ENCODE results near the gene RALBP1.
A peak's percentile ranks its signal among the peaks of the same experiment; 100 is the strongest.
"Not testable (repeated sequence)": the region's sequence is repeated elsewhere in the genome, so short reads cannot be mapped to it uniquely, and the experiment has no call there.

RALBP1 gene

GRCh38 chr18:9455718-9456511 lies 19.4 kb upstream of the RALBP1 start:
- no peak for DNase-seq

DNA sequence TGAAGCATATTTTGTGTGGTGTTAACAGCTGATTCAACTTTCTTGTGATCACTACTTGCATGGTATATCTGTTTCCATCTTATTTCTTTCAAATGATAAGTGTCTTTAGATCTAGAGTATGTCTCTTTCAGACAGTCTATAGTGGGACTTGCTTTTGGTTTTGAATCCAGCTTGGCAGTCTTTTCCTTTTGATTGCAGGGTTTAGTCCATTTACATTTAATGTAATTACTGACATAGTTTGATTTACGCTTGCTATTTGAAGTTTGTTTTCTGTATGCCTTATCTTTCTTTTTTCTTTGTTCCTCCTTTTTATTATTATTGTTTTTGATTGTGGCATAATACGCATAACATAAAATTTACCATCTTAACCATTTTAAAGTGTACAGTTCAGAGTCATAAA lies 9.2 kb upstream of the RALBP1 start:
- DNase-seq = no peak

DNA sequence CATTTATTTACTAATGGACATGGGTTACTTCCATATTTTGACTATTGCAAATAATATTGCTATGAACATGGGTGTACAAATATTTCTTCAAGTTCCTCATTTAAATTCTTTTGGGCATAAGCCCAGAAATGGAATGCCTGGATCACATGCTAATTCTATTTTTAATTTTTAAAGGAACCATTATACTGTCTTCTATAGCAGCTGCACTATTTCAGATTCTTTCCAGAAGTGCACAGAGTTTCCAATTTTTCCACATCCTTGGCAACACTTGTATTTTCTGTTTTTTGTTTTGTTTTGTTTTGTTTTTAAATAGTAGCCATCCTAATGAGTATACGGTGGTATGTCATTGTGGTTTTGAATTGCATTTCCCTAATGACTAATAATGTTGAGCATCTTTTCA lies 8.5 kb upstream of the RALBP1 start:
- DNase-seq = no peak

GRCh38 chr18:9468998-9469397 lies 6.3 kb upstream of the RALBP1 start:
- DNase-seq = no peak

DNA sequence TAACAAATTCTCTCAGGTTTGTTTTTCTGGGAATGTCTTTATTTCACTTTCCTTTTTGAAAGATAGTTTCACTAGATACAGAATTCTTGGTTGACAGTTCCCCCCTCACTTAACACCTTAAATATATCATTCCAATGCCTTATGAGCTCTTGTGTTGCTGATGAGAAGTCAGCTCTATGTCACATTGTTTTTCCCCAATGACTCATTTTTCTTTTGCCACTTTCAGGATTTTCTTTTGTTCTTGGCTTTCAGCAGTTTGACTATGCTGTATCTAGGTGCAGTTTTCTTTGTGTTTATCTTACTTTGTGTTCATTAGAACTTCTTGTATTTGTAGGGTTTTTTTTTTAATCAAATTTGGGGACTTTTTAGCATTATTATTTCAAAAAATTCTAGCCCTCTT lies 5.6 kb upstream of the RALBP1 start:
- DNase-seq = no peak

- DNase-seq = peak; percentile 71
Measured at GRCh38 chr18:9474108-9474982, 968 bp upstream of the RALBP1 start.

GRCh38 chr18:9475643-9476591 lies 604 bp downstream of the RALBP1 start:
- no peak for DNase-seq

DNA sequence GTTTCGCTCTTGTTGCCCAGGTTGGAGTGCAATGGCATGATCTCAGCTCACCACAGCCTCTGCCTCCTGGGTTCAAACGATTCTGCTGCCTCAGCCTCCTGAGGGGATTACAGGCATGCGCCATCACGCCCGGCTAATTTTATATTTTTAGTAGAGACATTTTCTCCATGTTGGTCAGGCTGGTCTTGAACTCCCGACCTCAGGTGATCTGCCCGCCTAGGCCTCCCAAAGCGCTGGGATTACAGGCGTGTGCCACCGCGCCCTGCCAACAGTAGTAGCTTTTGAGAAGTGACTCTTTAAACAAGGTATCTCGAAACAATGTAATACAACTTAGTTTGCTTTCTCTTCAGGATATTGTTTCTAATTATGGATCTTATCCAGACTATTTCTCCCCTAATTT lies 1.6 kb downstream of the RALBP1 start:
- DNase-seq = not testable (repeated sequence)

GRCh38 chr18:9477509-9477908 lies 2.2 kb downstream of the RALBP1 start:
- no peak for DNase-seq

DNA sequence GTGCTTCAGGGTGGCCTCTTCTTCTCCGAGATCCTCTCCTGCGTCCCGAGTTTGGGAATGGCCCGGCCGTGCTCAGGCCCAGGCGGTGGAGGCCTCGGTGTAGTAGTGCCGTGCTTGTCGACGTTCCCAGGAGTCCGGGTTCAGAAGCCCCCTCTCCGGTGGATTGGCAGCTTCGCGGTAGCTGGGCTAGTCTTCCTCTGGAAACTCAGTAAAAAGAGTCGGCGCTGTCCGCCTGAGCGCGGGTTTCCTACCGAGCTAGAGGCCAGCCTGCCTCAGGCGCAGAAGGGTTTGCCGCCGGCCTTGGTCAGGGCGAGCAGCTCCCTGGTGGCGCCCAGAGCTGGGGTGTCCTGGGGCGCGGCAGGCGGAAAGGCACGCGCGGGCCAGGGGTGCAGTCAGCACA lies 3.2 kb downstream of the RALBP1 start:
- DNase-seq = no peak

DNA sequence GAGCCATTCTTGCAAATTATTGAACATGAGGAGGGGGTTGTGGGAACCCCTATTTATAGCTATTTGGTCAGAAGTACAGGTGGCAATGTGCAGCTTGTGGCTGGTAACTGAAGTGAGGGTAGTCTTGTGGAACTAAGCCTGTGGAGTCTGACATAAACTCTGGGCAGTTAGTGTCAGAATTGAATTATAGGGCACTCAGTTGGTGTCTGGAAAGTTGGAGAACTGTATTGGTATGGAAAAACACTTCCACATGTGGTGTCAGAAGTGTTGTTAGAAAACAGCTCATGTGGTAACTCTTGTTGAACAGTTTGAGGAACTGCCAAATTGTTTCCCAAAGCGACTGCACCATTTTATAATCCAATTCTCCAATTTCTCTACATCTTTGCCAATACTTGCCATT lies 7.5 kb downstream of the RALBP1 start:
- no peak for DNase-seq

- no peak for DNase-seq
Measured at GRCh38 chr18:9483526-9483925, 8.2 kb downstream of the RALBP1 start.

- DNase-seq = not testable (repeated sequence)
Measured at GRCh38 chr18:9484856-9485255, 9.5 kb downstream of the RALBP1 start.

GRCh38 chr18:9488538-9488937 lies 13.2 kb downstream of the RALBP1 start:
- DNase-seq = no peak

DNA sequence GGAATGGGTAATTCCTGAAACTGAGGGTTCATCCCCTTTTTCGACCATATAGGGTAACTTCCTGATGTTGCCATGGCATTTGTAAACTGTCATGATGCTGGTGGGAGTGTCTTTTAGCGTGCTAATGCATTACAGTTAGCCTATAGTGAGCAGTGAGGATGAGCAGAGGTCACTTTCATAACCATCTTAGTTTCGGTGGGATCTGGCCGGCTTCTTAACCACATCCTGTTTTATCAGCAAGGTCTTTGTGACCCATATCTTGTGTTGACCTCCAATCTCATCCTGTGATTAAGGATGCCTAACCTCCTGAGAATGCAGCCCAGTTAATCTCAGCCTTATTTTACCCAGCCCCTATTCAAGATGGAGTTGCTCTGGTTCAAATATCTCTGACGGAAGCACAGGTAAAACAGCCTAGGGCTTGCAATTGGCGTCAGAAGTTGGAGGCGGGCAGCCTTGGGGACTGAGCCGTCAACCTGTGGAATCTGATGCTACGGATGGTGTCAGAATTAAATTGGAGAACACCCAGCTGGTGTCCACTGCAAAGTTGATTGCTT lies 19.5 kb downstream of the RALBP1 start:
- DNase-seq = no peak

DNA sequence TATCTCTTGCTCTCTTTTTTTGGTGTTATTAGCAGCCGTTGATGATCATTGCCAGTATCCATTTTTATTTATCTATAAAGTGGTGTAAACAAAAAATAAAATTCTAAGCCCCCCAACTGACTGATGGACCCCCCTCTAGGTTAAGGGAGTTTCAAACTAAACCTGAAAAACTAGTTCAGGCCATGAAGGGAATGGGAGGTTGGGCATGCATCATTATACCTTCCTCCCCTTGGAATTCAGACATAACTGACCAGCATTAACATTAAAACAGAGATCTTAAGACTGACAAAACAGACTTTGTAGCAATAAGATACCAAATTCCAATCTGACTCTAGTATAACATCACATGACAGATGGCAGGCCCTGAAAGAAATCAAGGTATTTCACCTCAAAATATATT lies 20.2 kb downstream of the RALBP1 start:
- DNase-seq = no peak

- no peak for DNase-seq
Measured at GRCh38 chr18:9495916-9496705, 20.8 kb downstream of the RALBP1 start.

DNA sequence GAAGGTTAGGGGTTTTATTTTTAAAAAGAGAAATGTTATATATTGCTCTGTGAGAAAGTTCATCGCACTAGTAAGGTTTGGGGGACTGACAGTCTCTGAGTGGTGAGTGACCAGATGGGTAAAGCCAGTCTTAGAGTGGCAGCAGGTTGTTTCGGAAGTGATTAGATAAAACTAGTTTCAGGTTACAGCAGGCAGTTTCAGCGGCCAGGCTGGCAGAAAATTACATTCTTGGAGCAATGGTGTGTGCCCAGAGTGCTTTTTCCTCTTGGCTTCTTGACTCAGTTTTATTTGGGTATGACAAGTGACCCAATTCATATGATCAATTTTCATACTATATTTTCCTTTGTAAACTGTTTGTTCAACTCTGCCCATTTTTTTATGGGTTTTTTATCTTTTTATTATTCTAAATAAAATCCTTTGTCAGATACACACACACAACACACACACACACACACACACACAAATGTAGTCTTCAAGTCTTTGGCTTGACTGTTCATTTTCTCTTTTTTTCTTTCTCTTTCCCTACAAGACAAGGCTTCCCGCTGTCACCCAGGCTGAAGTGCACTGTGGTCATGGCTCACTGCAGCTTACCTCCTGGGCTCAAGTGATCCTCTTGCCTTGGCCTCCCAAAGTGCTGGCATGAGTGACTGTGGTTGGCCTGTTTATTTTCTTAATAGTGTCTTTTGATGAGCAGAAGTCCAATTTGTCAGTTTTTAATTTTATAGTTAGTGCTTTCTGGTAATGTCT lies 30.9 kb downstream of the RALBP1 start:
- DNase-seq = no peak

DNA sequence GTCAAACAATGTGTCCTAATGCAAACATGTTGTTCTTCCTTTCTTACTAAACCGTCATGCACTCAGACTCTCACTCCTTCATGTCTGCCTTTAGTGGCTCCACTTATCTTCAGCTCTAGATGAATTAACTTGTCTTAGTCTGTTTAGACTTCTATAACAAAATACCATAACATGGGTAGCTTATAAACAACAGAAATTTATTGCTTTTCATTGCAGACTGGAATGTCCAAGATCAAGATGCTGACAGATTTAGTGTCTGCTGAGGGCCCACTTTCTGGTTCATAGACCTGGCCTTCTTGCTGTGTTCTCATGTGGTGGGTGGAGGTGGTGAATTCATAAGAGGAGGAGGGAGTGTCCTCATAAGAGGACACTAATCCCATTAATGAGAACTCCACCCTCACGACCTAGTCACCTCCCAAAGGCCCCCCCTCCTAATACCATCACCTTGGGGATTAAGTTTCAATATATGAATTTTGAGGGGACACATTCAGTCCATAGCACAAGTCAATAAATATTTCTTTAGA lies 32.3 kb downstream of the RALBP1 start:
- no peak for DNase-seq

DNA sequence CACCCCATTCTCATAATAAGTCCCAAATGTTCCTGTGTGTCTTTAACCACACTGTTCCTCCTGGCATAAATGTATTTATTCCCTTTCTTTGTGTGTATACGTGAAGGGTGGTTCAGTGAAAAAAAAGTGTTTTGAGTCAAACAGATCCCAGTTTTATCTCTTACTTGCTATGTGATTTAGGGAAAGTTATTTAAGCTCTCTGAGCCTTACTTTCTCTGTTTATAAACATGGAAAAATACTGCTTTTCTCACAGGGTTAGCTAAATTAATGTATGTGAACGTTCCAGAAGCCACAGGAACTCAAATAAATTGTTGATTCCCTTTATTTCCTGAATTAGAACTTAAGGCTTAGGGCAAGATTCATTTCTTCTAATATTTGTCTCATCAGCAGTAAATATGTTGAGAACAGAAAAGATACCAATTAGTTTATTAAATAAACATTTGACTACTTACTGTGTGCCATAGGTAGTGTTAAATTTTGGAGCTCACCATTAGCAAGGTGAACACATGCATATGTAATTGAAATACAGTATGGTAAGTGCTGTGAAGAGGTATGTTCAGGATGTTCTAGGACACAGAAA lies 33.2 kb downstream of the RALBP1 start:
- DNase-seq = no peak

All from SHP77 treated with DMSO at 0.1 percent for 48 hours (cell line).